ENCODE measurements around the gene PTTG1. TPM values are rescaled to one million over a fixed set of nuclear protein-coding genes. Genes with fewer than 3 reads are reported as not detected.

The PTTG1 gene
- total RNA-seq, 1 experiment from 2014 or later: 239 TPM

DNA sequence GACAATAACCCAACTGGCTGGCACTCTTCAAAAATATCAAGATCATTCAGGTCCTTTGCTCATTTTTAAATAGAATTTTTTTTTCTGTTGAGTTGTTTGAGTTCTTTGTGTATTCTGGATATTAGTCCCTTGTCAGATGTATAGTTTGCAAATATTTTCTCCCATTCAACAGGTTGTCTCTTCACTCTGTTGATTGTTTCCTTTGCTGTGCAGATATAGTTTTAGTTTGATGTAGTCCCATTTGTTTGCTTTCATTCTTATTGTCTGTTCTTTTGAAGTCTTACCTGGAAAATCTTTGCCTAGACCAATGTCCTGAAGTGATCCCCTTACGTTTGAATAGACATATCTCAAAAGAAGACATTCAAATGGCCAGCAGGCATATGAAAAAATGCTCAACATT, 22.8 kb downstream of the PTTG1 start:
- ATAC-seq (no peak), DNase-seq (ENCODE audit: low spot score) (no peak)
- Mint-ChIP-seq H3K27ac (no peak overlapping the region), H3K9me3 (peaks cover 12% of the 10 kb centered on the region; the same call in 1 of the 2 replicates), H3K27me3 (ENCODE audit: low read depth) (no peaks in the 10 kb centered on the region), H3K4me1 (peaks cover 11% of the 10 kb centered on the region), H3K4me3 (no peak overlapping the region), H3K36me3 (no peaks in the 10 kb centered on the region)
- TF ChIP-seq SP1 (CRISPR knock-in tag; conservative IDR thresholded peaks at IDR 0.05) (no peak), GTF2I (CRISPR knock-in tag; conservative IDR thresholded peaks at IDR 0.05) (no peak), ZNF532 (CRISPR knock-in tag; IDR thresholded peaks at IDR 0.05; ENCODE audit: borderline replicate concordance) (no peak), PRRX2 (CRISPR knock-in tag; IDR thresholded peaks at IDR 0.05) (no peak), KAT7 (CRISPR knock-in tag; IDR thresholded peaks at IDR 0.05; ENCODE audit: borderline replicate concordance) (no peak), ZNF512 (CRISPR knock-in tag; IDR thresholded peaks at IDR 0.05; ENCODE audit: borderline replicate concordance) (no peak), OVOL2 (CRISPR knock-in tag; IDR thresholded peaks at IDR 0.05; ENCODE audit: borderline replicate concordance) (no peak), SMAD4 (CRISPR knock-in tag; IDR thresholded peaks at IDR 0.05) (no peak), ZBTB21 (CRISPR knock-in tag; IDR thresholded peaks at IDR 0.05; ENCODE audit: borderline replicate concordance) (no peak), NR1H2 (CRISPR knock-in tag; IDR thresholded peaks at IDR 0.05) (no peak), ZNF121 (CRISPR knock-in tag; IDR thresholded peaks at IDR 0.05) (no peak), AR (CRISPR knock-in tag; IDR thresholded peaks at IDR 0.05) (no peak), TEAD1 (CRISPR knock-in tag; IDR thresholded peaks at IDR 0.05) (no peak)
- TF ChIP-seq, protein P1, sequence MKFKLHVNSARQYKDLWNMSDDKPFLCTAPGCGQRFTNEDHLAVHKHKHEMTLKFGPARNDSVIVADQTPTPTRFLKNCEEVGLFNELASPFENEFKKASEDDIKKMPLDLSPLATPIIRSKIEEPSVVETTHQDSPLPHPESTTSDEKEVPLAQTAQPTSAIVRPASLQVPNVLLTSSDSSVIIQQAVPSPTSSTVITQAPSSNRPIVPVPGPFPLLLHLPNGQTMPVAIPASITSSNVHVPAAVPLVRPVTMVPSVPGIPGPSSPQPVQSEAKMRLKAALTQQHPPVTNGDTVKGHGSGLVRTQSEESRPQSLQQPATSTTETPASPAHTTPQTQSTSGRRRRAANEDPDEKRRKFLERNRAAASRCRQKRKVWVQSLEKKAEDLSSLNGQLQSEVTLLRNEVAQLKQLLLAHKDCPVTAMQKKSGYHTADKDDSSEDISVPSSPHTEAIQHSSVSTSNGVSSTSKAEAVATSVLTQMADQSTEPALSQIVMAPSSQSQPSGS (CRISPR knock-in tag; IDR thresholded peaks at IDR 0.05; ENCODE audit: borderline replicate concordance, low read depth): no peak
- TF ChIP-seq, protein P2, sequence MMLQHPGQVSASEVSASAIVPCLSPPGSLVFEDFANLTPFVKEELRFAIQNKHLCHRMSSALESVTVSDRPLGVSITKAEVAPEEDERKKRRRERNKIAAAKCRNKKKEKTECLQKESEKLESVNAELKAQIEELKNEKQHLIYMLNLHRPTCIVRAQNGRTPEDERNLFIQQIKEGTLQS (CRISPR knock-in tag; conservative IDR thresholded peaks at IDR 0.05): no peak
- ChIA-PET POLR2A (no interaction called here), CTCF (no interaction called here)

DNA sequence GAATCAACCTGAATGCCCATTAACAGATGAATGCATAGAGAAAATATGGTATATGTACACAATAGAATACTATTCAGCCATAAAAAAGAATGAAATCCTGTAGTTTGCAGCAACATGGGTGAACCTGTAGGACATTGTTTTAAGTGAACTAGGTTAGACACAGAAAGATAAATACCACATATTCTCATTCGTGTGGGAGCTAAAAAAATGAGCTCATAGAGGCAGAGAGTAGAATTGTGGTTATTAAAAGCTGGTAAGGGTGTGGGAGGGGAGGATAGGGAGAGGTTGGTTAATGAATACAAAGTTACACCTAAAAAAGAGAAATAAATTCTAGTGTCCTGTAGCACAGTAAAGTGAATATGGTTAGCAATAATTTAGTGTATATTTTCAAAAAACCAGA, 23.5 kb downstream of the PTTG1 start:
- Mint-ChIP-seq H3K27me3 (ENCODE audit: low read depth) (no peaks in the 10 kb centered on the region; the same call in 1 of the 2 replicates), H3K4me3 (no peak overlapping the region), H3K9me3 (peaks cover 18% of the 10 kb centered on the region; the same call in 1 of the 2 replicates), H3K36me3 (no peaks in the 10 kb centered on the region), H3K4me1 (peaks cover 11% of the 10 kb centered on the region), H3K27ac (no peak overlapping the region)
- ATAC-seq (no peak), DNase-seq (ENCODE audit: low spot score) (no peak)
- ChIA-PET POLR2A (no interaction called here), CTCF (no interaction called here)
- TF ChIP-seq USF1 (CRISPR knock-in tag; IDR thresholded peaks at IDR 0.05): no peak
- no peak for TF ChIP-seq IRF2 (CRISPR knock-in tag; IDR thresholded peaks at IDR 0.05; ENCODE audit: borderline replicate concordance, low read depth)
- no peak for TF ChIP-seq ZNF512 (CRISPR knock-in tag; IDR thresholded peaks at IDR 0.05; ENCODE audit: borderline replicate concordance)
- TF ChIP-seq RELA (CRISPR knock-in tag; IDR thresholded peaks at IDR 0.05; ENCODE audit: borderline replicate concordance): no peak
- TF ChIP-seq, protein P3, sequence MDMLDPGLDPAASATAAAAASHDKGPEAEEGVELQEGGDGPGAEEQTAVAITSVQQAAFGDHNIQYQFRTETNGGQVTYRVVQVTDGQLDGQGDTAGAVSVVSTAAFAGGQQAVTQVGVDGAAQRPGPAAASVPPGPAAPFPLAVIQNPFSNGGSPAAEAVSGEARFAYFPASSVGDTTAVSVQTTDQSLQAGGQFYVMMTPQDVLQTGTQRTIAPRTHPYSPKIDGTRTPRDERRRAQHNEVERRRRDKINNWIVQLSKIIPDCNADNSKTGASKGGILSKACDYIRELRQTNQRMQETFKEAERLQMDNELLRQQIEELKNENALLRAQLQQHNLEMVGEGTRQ (CRISPR knock-in tag; IDR thresholded peaks at IDR 0.05): no peak
- no peak for TF ChIP-seq ZMAT4 (CRISPR knock-in tag; IDR thresholded peaks at IDR 0.05)
- no peak for TF ChIP-seq ZNF138 (CRISPR knock-in tag; conservative IDR thresholded peaks at IDR 0.05)

Data from WTC11 (cell line).